HG03060 (cell line): ENCODE measurements around the gene ATG14.

ENCODE experiments used
- ATAC-seq: cut with Tn5 transposase; IDR thresholded peaks from one replicate; pipeline ENCODE4 v1.9.1; 2021; ENCODE audit warnings: low read depth, moderate number of reproducible peaks; ENCODE audit not compliant: unreplicated experiment

ATG14 gene

DNA sequence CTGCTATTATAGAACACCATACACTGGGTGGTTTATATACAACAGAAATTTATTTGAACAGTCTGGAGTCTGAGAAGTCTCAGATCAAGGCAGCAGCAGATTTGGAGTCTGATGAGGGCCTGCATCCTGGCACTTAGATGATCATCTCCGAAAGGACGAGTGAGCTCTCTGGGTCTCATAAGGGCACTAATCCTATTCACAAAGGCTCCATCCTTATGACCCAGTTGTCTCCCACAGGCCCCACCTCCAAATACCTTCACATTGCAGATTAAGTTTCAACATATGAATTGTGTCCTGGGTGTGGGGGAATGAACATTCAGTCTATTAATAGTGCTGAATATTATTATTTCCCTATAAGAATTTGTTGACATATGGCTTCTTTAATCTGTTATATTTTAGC, 86.8 kb downstream of the ATG14 start:
- no peak for ATAC-seq

DNA sequence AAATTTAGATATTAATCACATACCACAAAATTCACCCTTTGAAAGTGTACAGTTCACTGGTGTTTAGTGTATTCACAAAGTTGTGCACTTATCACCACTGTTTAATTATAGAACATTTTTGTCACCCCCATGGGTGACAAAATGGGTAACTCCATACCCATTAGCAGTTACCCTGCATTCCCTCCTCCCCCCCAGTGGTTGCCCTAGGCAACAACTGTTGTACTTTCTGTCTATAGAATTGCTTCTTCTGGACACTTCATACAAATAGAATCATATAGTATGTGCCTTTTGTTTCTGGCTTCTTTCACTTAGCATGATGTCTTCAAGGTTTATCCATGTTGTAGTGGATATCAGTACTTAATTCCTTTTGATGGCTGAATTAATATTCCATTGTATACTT, 87.7 kb downstream of the ATG14 start:
- ATAC-seq: no peak

DNA sequence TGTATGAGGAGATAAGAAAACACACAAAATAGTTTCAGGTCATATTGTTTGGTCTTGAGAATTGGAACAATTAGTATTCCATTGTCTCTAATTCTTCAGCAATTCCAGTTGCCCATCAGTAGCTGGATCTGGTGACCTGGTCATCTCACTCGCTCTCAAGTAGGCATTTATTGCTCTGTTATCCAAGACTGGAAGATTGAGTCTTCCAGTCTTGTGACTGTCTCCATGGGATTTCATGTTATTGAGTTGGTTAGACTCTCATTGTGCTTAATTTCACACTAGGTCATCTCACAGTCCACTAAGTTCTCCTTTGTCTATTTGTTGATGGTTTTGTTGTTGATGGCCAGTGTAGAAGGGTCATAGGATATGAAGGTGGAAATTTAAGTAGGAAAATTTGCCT, 92.9 kb downstream of the ATG14 start:
- no peak for ATAC-seq

DNA sequence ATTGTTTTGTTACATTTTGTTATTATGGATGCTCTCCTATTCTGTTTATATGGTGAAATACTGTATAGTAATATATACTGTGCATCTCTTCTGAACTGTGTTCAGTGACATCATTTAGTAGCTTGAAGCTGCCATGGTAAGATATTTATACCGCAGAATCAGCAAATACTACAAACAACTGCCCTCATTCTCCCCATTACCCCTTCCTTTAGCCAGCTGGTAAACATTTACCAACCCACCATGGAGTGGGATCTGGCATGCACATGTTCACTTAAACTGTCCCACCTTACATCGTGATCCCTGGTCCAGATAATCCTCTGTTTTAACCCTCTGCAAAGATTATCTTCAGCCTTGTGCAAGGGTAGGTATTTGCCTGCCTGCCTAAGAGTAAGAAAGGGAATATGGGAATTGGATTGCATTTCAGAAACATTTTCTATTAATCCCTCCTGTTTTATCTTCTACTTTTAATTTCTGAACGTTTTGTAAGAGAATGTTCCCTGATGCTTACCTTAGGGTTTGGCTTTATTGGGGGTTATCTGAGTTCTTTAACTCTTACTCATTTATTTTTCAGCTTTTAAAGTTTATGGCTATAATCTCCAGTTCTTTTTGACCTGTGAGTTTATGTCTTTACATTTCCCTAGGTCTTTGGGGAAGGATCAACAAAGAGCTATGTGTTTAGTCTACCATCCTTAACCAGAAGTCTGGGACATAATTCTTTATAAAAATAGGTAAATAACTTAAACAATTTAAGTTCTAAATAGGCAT, 93.9 kb downstream of the ATG14 start:
- no peak for ATAC-seq

DNA sequence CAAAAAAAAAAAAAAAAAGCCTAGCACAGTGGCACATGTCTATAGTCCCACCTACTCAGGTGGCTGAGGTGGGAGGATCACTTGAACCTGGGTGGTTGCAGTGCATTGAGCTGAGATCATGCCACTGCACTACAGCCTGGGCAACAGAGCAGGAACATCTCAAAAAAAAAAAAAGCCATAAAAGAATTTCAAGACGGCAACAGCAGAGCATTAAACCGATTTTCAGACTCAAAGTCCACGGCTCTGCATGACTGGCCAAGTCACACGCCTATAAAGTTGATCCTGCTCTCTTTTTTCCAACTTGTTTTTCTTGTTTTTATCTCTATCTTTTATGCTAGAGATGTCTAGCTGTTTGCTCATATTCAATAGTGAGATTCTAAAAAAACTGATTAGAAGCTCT, 95.1 kb downstream of the ATG14 start:
- no peak for ATAC-seq
